ENCODE data around the gene GJB6.

GJB6 gene

DNA sequence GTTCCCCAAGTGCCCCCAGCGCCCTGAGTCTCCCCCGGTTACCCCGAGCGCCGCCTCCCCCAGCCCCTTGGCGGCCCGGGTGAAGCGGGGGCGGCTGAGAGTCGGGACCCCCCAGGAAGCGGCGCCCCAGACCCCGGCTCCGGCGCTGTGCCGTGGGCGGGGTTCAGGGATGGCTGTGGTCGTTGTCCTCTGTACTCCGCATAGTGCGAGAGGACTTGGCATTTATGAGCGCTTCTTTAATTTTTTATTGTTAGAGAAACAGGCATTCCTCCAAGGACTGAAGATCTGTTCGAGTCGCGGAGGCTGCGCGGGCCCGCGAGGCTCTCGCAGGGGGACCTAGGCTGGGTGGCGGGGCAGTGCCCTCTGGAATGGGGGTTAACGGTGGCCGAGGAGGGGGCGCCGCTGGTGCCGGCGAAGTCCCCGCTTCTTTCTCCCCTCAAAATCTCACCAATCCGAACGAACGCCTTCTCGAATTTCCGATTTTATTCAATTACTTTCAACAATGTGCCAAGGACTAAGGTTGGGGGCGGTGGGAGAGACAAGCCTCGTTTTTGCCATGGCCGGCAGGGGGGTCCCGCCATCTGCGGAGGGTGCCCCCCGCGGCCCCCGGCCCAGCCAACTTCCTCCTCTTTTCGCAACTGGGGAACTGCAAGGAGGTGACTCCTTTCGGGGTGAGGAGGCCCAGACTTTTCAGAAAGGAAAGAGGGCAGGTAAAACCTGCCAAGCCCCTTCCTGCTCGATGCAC is 38.8 kb downstream of the GJB6 start:
- TF ChIP-seq, protein P1, sequence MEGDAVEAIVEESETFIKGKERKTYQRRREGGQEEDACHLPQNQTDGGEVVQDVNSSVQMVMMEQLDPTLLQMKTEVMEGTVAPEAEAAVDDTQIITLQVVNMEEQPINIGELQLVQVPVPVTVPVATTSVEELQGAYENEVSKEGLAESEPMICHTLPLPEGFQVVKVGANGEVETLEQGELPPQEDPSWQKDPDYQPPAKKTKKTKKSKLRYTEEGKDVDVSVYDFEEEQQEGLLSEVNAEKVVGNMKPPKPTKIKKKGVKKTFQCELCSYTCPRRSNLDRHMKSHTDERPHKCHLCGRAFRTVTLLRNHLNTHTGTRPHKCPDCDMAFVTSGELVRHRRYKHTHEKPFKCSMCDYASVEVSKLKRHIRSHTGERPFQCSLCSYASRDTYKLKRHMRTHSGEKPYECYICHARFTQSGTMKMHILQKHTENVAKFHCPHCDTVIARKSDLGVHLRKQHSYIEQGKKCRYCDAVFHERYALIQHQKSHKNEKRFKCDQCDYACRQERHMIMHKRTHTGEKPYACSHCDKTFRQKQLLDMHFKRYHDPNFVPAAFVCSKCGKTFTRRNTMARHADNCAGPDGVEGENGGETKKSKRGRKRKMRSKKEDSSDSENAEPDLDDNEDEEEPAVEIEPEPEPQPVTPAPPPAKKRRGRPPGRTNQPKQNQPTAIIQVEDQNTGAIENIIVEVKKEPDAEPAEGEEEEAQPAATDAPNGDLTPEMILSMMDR (IDR thresholded peaks at IDR 0.05; ENCODE audit: extremely low read depth, insufficient read depth, missing control alignments), result no peak
- in situ Hi-C loops (cut with MboI; ENCODE audit: low pct_unique_long_range_greater_than_20kb, low sequenced_read_pairs, unreplicated experiment), result loop anchor here (25.0 kb wide), 2 partner anchors 644 to 719 kb away; partner anchors contain the start of gene XPO4
- DNase-seq (ENCODE audit: low spot score), result peak; percentile 47

DNA sequence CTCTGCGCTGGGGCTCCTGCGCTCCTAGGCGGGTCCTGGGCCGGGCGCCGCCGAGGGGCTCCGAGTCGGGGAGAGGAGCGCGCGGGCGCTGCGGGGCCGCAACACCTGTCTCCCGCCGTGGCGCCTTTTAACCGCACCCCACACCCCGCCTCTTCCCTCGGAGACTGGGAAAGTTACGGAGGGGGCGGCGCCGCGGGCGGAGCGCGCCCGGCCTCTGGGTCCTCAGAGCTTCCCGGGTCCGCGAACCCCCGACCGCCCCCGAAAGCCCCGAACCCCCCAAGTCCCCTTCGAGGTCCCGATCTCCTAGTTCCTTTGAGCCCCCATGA is 39.3 kb downstream of the GJB6 start, which contains the start of gene GJB2:
TSS of gene GJB2 (minus strand) at position 103 of the 326 bp plus-strand sequence. CDS start 3,357 bp downstream, outside the sequence.
- TF ChIP-seq, protein P1 (IDR thresholded peaks at IDR 0.05; ENCODE audit: extremely low read depth, insufficient read depth, missing control alignments), result no peak
- in situ Hi-C loops (cut with MboI; ENCODE audit: low pct_unique_long_range_greater_than_20kb, low sequenced_read_pairs, unreplicated experiment), result loop anchor here (25.0 kb wide), 2 partner anchors 645 to 720 kb away; partner anchors contain the start of gene XPO4
- no peak for DNase-seq (ENCODE audit: low spot score)

DNA sequence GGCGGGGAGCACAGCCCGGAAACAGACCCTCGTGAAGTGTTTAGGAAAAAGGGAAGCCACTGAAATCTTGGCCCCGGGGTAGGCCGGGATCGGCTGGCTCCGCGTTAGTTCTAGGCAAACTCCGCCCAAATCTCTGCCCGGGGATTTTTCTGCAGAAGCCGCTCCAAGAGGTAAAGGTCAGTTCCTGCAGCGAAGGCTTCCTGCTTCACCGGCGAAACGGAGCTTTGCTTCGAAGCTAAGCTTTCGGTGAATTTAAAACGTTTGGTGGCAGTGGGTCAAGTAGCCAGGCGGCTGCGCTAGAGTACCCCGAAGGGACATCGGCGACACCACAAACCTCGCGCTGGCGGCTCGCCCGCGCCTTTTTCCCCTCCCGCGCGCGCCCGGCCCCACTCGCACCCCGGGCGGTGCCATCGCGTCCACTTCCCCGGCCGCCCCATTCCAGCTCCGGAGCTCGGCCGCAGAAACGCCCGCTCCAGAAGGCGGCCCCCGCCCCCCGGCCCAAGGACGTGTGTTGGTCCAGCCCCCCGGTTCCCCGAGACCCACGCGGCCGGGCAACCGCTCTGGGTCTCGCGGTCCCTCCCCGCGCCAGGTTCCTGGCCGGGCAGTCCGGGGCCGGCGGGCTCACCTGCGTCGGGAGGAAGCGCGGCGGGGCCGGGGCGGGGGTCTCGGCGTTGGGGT is 39.8 kb downstream of the GJB6 start:
- DNase-seq (ENCODE audit: low spot score), result peak; percentile 49
- in situ Hi-C loops (cut with MboI; ENCODE audit: low pct_unique_long_range_greater_than_20kb, low sequenced_read_pairs, unreplicated experiment), result loop anchor here (25.0 kb wide), 2 partner anchors 645 to 720 kb away; partner anchors contain the start of gene XPO4
- TF ChIP-seq, protein P1 (IDR thresholded peaks at IDR 0.05; ENCODE audit: extremely low read depth, insufficient read depth, missing control alignments), result peak; percentile 29

DNA sequence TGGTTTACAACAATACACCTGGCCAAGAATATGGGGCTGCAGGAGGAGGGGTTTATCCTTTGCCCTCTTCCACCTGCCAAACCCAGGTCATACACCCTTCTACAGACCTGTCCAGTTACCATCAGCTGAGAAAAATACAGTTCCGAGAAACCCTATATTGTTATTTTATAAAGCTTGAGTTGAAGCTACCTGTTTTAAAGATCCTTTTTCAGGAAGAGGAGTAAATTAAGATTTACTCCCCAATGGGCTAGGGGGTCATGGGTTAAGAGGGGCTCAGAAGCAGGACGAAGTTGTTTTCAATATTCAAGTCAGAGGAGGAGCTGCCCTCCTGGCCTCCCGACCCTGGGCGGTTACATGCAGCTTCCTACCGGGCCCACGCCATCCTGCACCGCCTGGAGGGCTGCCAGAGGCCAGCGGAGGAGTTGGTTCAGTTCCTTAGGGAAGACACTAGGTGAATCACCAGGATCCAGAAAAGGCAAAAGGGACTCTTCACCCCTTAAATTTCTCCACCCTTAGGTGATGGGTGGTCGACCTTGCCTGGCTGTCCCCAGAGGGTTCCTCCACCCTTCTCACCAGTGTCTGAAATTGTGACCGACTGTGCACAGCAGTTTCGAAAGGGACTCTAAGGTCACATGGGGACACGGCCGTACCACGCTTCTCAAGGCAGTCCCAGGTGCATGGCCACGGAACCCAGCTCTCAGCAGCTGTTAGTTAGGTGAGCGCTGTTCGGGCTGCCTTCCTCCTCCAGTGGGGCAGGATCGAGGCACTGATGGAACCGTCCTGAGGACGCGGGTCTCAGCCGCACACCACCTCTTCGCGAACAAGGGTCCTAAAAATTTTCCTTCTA is 40.6 kb downstream of the GJB6 start:
- no peak for DNase-seq (ENCODE audit: low spot score)
- in situ Hi-C loops (cut with MboI; ENCODE audit: low pct_unique_long_range_greater_than_20kb, low sequenced_read_pairs, unreplicated experiment), result loop anchor here (25.0 kb wide), 2 partner anchors 646 to 721 kb away; partner anchors contain the start of gene XPO4
- TF ChIP-seq, protein P1 (IDR thresholded peaks at IDR 0.05; ENCODE audit: extremely low read depth, insufficient read depth, missing control alignments), result no peak

DNA sequence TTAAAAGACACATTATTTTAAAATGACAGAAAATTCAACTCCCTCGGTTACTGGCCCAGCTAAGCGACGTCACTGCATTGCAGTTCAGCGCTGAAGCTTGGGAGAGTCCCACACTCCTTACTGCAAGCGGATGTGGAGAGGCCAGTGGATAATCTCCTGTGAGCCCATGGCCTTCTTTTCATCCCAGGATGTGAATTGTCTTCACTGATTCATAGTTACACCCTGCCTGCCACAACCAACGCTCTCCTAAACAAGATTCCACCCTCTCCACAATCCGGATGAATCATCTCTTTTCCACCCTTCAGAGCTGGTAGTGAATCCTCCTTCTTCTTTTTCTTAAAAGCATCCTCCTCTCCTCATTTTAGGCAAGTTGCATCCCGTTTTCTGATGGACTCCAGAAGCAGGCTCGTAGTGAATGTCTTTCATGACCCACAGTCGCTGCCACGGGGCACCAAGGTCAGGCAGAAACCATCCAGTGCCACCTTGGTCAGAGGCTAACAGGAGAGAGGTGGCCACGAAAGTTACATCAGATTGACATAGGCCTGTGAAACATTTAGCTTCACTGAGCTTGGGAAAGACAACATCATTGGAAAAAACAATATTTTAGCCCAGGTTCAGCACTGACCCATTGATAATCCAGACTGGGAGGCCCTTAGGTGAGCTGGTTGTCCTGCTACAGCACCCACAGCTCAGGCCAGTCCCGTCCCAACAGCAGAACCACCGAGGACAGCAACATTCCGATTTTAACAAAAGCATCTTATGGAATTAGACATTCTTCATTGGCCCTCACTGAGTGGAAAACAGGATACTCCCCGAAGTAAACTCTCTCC is 41.4 kb downstream of the GJB6 start:
- in situ Hi-C loops (cut with MboI; ENCODE audit: low pct_unique_long_range_greater_than_20kb, low sequenced_read_pairs, unreplicated experiment), result loop anchor here (25.0 kb wide), 2 partner anchors 647 to 722 kb away; partner anchors contain the start of gene XPO4
- DNase-seq (ENCODE audit: low spot score), result no peak
- TF ChIP-seq, protein P1 (IDR thresholded peaks at IDR 0.05; ENCODE audit: extremely low read depth, insufficient read depth, missing control alignments), result no peak
